ENCODE results near the gene PPP2R2B. TPM values are rescaled to one million over a fixed set of nuclear protein-coding genes. Genes with fewer than 3 reads are reported as not detected.

Gene PPP2R2B
- total RNA-seq, 3 donors from 2014 or later = 0.99 to 5.9 (median 1.2) TPM

- ATAC-seq (no peak), DNase-seq (no peak)
- Histone ChIP-seq H3K36me3 (ENCODE audit: low read depth) (no peaks in the 10 kb centered on the region), H3K4me3 (no peak overlapping the region), H3K4me1 (ENCODE audit: low read depth) (no peaks in the 10 kb centered on the region), H3K9me3 (no peaks in the 10 kb centered on the region)
- TF ChIP-seq CTCF (IDR thresholded peaks at IDR 0.05) = no peak
- intact Hi-C loops (cut with DNase I, micrococcal nuclease) = no loop called here
These were observed 196.9 kb downstream of the PPP2R2B start for GRCh38 chr5:146681585-146682105.

- ATAC-seq = no peak
- intact Hi-C loops (cut with DNase I, micrococcal nuclease) = no loop called here
- no peak overlapping the region for H3K4me3 ChIP-seq
- TF ChIP-seq CTCF (IDR thresholded peaks at IDR 0.05) = no peak
- no peaks in the 10 kb centered on the region for H3K36me3 ChIP-seq (ENCODE audit: low read depth)
- H3K9me3 ChIP-seq = no peaks in the 10 kb centered on the region
- DNase-seq = no peak
- H3K4me1 ChIP-seq (ENCODE audit: low read depth) = no peaks in the 10 kb centered on the region
These were observed 197.5 kb downstream of the PPP2R2B start for GRCh38 chr5:146680846-146681584.

- no peak for DNase-seq
- Histone ChIP-seq H3K36me3 (ENCODE audit: low read depth) (no peaks in the 10 kb centered on the region), H3K4me1 (ENCODE audit: low read depth) (no peaks in the 10 kb centered on the region), H3K9me3 (no peaks in the 10 kb centered on the region), H3K4me3 (no peak overlapping the region)
- no peak for TF ChIP-seq CTCF (IDR thresholded peaks at IDR 0.05)
- ATAC-seq = no peak
- intact Hi-C loops (cut with DNase I, micrococcal nuclease) = no loop called here
These were observed 202.9 kb downstream of the PPP2R2B start for GRCh38 chr5:146675636-146676035.

- no peak for DNase-seq
- intact Hi-C loops (cut with DNase I, micrococcal nuclease) = no loop called here
- ATAC-seq = no peak
- no peak for TF ChIP-seq CTCF (IDR thresholded peaks at IDR 0.05)
- Histone ChIP-seq H3K4me3 (no peak overlapping the region), H3K4me1 (ENCODE audit: low read depth) (no peaks in the 10 kb centered on the region), H3K9me3 (no peaks in the 10 kb centered on the region), H3K36me3 (ENCODE audit: low read depth) (no peaks in the 10 kb centered on the region)
These were observed 205.7 kb downstream of the PPP2R2B start for GRCh38 chr5:146672866-146673265.

GRCh38 chr5:146671561-146672295 is 206.8 kb downstream of the PPP2R2B start:
- DNase-seq (no peak), ATAC-seq (no peak)
- Histone ChIP-seq H3K36me3 (ENCODE audit: low read depth) (no peaks in the 10 kb centered on the region), H3K9me3 (no peaks in the 10 kb centered on the region), H3K4me1 (ENCODE audit: low read depth) (no peaks in the 10 kb centered on the region), H3K4me3 (no peak overlapping the region)
- TF ChIP-seq CTCF (IDR thresholded peaks at IDR 0.05) = no peak
- intact Hi-C loops (cut with DNase I, micrococcal nuclease) = no loop called here
